Prostate gland (tissue), 2 donors: ENCODE results near the gene TAB2.

ENCODE experiments used
- POLR2A ChIP-seq: fragments of 450-650 bp; IDR thresholded peaks from one replicate; pipeline ENCODE4 v1.6.1; 2016; ENCODE audit warnings: antibody characterized with exemption, mild to moderate bottlenecking
- POLR2AphosphoS5 ChIP-seq: sonication (generic); formaldehyde crosslinking; IDR thresholded peaks from one replicate; pipeline ENCODE4 v1.6.1; 2017; ENCODE audit warnings: antibody characterized with exemption
- TF ChIP-seq, protein P1 (sequence below), 4 experiments: fragments of 200-600 bp in 2 of 4; fragments of 450-650 bp in 2 of 4; sonication (generic) in 2 of 4; IDR thresholded peaks; 1 replicate in 3 of 4; 2 replicates in 1 of 4; pipeline ENCODE4 v1.5.1; 2016 to 2019; ENCODE audit warnings: antibody characterized with exemption in 4 of 4, mild to moderate bottlenecking in 2 of 4, moderate library complexity in 2 of 4

DNA sequence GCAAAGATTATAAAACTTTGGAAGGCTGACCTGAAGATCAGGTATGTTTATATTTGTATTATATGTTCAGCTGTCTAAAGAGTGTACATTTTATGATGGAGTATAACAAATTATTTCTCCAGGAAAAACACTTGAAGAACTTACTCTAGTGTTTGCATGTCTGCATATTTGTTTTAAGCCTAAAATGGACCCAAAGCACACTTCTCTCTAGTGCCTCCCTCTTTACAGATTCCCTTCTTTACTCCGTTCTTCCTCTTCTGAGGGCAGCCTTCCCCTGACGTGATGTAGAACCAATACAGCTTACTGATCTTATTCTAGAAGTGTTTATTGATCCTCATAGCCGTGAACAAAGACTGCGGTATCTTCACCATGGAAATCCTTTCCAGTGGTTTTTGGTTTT is 96.5 kb downstream of the TAB2 start:
- no peak for TF ChIP-seq POLR2AphosphoS5
- TF ChIP-seq POLR2A: no peak
- TF ChIP-seq, protein P1, sequence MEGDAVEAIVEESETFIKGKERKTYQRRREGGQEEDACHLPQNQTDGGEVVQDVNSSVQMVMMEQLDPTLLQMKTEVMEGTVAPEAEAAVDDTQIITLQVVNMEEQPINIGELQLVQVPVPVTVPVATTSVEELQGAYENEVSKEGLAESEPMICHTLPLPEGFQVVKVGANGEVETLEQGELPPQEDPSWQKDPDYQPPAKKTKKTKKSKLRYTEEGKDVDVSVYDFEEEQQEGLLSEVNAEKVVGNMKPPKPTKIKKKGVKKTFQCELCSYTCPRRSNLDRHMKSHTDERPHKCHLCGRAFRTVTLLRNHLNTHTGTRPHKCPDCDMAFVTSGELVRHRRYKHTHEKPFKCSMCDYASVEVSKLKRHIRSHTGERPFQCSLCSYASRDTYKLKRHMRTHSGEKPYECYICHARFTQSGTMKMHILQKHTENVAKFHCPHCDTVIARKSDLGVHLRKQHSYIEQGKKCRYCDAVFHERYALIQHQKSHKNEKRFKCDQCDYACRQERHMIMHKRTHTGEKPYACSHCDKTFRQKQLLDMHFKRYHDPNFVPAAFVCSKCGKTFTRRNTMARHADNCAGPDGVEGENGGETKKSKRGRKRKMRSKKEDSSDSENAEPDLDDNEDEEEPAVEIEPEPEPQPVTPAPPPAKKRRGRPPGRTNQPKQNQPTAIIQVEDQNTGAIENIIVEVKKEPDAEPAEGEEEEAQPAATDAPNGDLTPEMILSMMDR (IDR thresholded peaks at IDR 0.05): no peak
